Measurements from ENCODE around the gene MYO18B.

- TF ChIP-seq CTCF (IDR thresholded peaks at IDR 0.05 in 2 of 3, conservative IDR thresholded peaks at IDR 0.05 in 1 of 3; ENCODE audit: borderline replicate concordance in 1 of 3, insufficient read depth in 1 of 3, low read depth in 2 of 3, low read length in 2 of 3) (no peak), TCF7L2 (IDR thresholded peaks at IDR 0.05; ENCODE audit: borderline replicate concordance, extremely low read depth, insufficient read depth, insufficient read length) (no peak), EZH2 (IDR thresholded peaks at IDR 0.05) (no peak), POLR2AphosphoS5 (IDR thresholded peaks at IDR 0.05; ENCODE audit: low read depth, low read length) (no peak), ZFX (IDR thresholded peaks at IDR 0.05) (no peak), ZBTB33 (IDR thresholded peaks at IDR 0.05; ENCODE audit: extremely low read depth, insufficient replicate concordance, low read length) (no peak), MAX (IDR thresholded peaks at IDR 0.05) (no peak), CBX3 (IDR thresholded peaks at IDR 0.05; ENCODE audit: low read depth) (no peak), EZH2phosphoT487 (IDR thresholded peaks at IDR 0.05; ENCODE audit: borderline replicate concordance) (no peak), RAD21 (IDR thresholded peaks at IDR 0.05; ENCODE audit: low read depth) (no peak), JUND (IDR thresholded peaks at IDR 0.05) (no peak), ATF3 (IDR thresholded peaks at IDR 0.05) (no peak), POLR2A (IDR thresholded peaks at IDR 0.05; ENCODE audit: borderline replicate concordance, extremely low read depth, insufficient read depth, insufficient read length) (no peak)
These were observed 291.6 kb downstream of the MYO18B start for GRCh38 chr22:26033586-26033985.
